Activated effector memory CD4-positive, alpha-beta T cell treated with Interleukin-2 at 50 U/mL for 16 hours (primary cell): Measurements from ENCODE around the gene MAG.
A peak's percentile ranks its signal among the peaks of the same experiment; 100 is the strongest.
"Not testable (repeated sequence)": the region's sequence is repeated elsewhere in the genome, so short reads cannot be mapped to it uniquely, and the experiment has no call there.

ENCODE experiments used
- DNase-seq: peaks from one replicate; pipeline ENCODE4 v3.0.0-alpha.2; 2020

Gene MAG

DNA sequence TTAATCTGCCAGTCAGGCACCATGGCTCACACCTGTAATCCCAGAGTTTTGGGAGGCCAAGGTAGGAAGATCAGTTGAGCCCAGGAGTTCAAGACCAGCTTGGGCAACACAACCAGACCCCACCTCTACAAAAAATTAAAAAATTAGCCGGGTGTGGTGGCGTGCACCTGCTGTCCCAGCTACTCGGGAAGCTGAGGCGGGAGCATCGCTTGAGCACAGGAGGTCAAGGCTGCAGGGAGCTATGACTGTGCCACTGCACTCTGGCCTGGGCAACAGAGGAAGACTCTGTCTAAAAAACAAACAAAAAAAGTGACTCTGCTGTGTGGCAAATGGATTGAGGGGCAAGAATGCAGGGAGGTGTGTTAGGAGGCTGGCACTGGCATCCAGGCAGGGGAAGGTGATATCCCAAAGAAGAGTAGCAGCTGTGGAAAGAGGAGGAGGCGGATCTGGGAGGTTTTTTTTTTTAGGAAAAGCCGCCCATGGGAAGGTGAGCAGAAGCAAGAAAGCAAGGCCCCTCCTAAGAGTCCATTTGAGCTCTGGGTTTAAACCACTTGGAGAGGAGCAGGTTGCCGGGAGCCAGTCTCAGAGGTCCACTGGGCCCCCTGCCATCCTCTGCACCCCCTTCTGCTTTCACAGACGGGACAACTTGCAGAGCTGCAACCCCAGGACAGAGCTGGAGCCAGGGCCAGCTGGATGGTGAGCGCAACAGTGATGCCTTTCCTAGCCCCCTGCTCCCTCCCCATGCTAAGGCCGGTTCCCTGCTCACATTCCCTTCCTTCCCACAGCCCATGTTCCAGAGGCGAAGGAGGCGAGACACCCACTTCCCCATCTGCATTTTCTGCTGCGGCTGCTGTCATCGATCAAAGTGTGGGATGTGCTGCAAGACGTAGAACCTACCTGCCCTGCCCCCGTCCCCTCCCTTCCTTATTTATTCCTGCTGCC, 7.5 kb upstream of the MAG start:
- DNase-seq: no peak

- DNase-seq: no peak
These were observed 6.9 kb upstream of the MAG start for GRCh38 chr19:35285095-35285449.

DNA sequence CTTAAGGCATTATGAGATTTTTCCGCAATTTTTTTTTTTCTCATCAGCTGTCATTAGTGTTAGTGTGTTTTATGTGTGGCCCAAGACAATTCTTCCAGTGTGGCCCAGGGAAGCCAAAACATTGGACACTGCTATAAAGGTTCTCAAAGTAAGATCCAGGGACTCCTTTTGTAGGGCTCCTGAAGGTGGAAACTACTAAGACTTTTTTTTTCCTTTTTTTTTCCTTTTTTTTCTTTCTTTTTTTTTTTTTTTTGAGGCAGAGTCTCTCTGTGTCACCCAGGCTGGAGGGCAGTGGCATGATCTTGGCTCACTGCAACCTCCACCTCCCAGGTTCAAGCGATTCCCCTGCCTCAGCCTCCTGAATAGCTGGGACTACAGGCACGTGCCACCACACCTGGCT, 6.5 kb upstream of the MAG start:
- not testable (repeated sequence) for DNase-seq

DNA sequence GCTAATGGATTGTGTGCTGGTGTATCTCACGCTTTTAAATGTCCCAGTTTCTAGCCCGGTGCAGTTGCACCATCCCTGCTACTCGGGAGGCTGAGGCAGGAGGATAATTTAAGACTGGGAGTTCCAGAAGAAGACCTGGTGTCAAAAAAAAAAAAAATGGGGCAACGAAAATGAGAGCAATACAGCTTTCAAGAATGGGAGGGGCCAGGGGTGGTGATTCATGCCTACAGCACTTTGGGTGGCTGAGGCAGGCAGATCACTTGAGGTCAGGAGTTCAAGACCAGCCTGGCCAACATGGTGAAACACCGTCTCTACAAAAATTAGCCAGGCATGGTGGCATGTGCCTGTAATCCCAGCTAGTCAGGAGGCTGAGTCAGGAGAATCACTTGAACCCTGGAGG, 5.9 kb upstream of the MAG start:
- not testable (repeated sequence) for DNase-seq

- DNase-seq: no peak
These were observed 4.2 kb upstream of the MAG start for GRCh38 chr19:35287713-35288112.

GRCh38 chr19:35288331-35288730, 3.6 kb upstream of the MAG start:
- no peak for DNase-seq

DNA sequence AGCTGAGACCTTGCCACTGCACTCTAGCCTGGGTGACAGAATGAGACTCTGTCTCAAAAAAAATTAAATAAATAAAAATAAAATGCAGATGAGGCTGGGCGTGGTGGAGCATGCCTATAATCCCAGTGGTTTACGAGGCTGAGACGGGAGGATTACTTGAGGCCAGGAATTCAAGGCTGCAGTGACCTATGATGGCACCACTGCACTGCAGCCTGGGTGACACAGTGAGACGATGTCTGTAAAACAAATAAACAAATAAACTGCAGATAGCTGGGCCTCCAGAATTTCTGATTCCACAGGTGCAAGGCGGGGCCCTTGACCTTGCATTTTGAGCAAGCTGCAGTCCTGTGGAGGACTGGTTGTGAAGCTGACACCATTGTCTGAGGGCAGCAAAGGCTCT, 3.1 kb upstream of the MAG start:
- no peak for DNase-seq

DNA sequence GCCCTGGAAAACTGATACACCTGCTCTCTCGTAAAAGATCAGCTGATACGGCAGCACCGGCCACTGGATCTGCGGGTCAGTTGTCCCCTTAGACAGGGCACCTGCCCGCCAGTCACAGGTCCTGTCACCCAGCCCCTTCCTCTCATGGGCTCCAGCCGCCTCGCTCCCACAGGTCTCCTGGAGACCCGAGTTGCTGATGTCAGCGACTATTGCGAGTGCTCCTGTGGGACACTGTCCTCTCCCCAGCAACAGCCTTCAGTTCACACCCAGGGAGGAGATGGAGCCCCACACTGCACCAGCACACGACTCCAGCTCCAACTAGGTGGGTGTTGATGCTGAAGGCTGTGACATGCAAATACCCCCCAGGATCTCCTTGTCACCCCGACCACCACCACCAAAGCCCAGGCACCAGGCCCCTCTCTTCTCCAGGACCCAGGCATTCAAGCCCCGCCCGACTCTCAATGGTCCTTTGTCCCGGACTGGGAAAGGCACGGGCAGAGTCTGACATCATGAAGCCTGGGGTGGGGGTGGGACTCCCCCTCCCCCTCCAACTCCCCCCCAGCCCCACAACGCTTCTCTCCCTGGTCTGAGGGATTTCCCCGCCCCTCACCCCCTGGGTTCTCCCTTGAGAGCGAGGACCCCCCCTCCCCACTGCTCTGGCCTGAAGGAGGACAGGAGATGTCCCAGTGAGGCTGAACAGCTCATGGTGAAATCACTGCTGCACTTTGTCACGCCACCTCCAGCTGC, 1.4 kb upstream of the MAG start:
- DNase-seq: no peak

GRCh38 chr19:35291259-35291658, 702 bp upstream of the MAG start:
- DNase-seq: no peak

- no peak for DNase-seq
These were observed 731 bp downstream of the MAG start for GRCh38 chr19:35292421-35293362.

DNA sequence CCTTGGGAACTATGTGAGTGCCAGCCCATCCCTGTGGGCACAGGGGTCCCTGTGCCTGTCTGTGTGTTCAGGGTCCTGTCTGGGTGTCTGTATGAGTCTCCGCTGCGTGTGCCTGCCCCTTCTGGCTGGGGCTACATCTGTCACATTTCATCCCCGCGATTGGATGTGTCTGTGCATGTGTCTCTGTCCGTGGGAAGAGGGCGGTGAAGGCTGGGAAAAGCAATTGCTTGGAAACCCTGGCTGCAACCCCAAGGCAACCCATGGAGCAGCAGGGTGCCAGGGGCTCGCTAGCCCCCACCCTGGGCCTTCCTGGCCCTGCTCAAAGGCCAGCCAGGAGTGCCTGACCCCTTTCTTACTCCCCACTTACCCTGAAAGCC, 1.4 kb downstream of the MAG start:
- DNase-seq: no peak

GRCh38 chr19:35293808-35294207, 1.8 kb downstream of the MAG start:
- no peak for DNase-seq

DNA sequence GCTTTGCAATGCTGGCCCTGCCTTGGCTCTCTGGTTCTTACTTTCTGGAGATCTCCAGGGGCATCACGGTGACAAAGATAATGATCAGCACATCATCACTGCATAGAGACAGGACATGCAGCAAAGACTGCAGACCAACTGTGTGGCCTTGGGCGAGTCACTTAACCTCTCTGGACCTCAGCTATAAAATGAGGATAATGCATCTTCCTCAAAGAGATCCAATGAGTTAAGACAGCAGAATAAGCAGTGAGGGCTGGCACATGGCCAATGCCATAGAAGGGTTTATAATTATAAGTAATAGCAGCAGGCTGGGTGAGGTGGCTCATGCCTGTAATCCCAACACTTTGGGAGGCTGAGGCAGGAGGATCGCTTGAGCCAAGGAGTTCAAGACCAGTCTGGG, 2.4 kb downstream of the MAG start:
- no peak for DNase-seq

GRCh38 chr19:35294859-35295791, 3.2 kb downstream of the MAG start:
- no peak for DNase-seq

GRCh38 chr19:35295792-35296462, 4.0 kb downstream of the MAG start:
- peak; percentile 29 for DNase-seq

- no peak for DNase-seq
These were observed 4.9 kb downstream of the MAG start for GRCh38 chr19:35296644-35297514.

- no peak for DNase-seq
These were observed 5.5 kb downstream of the MAG start for GRCh38 chr19:35297515-35297848.

GRCh38 chr19:35297922-35298321, 6.0 kb downstream of the MAG start:
- DNase-seq: no peak

DNA sequence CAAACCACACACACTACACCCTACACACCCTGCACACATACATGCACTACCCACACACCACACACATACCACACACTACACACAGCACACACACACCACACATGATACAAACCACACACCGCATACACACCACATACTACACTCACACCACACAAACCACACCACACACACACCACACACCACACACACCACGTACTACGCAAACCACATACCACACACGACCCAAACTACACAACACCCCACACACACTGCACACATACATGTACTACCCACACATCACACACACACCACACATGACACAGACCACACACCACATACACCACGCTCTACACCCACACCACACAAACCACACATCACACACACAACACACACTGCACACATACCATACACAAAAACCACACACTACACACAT, 6.6 kb downstream of the MAG start:
- DNase-seq: no peak

DNA sequence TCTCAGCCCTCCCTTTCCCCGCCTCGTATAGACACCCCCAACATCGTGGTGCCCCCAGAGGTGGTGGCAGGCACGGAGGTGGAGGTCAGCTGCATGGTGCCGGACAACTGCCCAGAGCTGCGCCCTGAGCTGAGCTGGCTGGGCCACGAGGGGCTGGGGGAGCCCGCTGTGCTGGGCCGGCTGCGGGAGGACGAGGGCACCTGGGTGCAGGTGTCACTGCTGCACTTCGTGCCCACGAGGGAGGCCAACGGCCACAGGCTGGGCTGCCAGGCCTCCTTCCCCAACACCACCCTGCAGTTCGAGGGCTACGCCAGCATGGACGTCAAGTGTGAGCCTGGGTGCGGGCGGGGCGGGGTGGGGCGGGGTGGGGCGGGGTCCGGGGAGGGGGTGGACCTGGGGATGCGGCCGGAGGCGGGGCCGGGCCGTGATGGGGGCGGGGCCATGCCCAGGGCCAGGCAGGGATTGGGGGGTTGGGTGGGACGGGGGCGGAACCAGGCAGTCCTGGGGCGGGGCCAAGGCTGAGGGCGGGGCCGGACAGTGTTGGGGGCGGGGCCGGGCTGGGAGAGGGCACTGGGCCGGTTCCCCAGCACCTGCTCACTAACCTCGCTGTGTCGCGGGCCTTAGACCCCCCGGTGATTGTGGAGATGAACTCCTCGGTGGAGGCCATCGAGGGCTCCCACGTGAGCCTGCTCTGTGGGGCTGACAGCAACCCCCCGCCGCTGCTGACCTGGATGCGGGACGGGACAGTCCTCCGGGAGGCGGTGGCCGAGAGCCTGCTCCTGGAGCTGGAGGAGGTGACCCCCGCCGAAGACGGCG, 7.8 kb downstream of the MAG start:
- DNase-seq: no peak
